IMR-90 (cell line): ENCODE results near the gene RAB3GAP2.

Experiments
- CEBPB ChIP-seq: IDR thresholded peaks from 2 replicates; pipeline ENCODE4 v1.6.1; 2012; ENCODE audit warnings: low read depth, low read length, improper control_type of control experiment
- CTCF ChIP-seq: conservative IDR thresholded peaks from 2 replicates; pipeline ENCODE4 v1.5.1; 2012; ENCODE audit warnings: mild to moderate bottlenecking, low read depth, low read length, improper control_type of control experiment
- MAFK ChIP-seq: IDR thresholded peaks from 2 replicates; pipeline ENCODE4 v1.6.1; 2012; ENCODE audit warnings: low read depth, low read length, improper control_type of control experiment
- NFE2L2 ChIP-seq: fragments of 150-350 bp; IDR thresholded peaks from 2 replicates; pipeline ENCODE4 v1.6.1; 2016; ENCODE audit warnings: low read depth, mild to moderate bottlenecking, low read length
- POLR2A ChIP-seq: IDR thresholded peaks from 2 replicates; pipeline ENCODE4 v1.6.1; 2012; ENCODE audit warnings: mild to moderate bottlenecking, low read depth, low read length
- RAD21 ChIP-seq: IDR thresholded peaks from 2 replicates; pipeline ENCODE4 v1.6.1; 2012; ENCODE audit warnings: low read length, improper control_type of control experiment
- TF ChIP-seq, protein P1 (sequence below): fragments of 150-350 bp; IDR thresholded peaks from 2 replicates; pipeline ENCODE4 v1.6.1; 2017; ENCODE audit warnings: mild to moderate bottlenecking, antibody characterized with exemption, low read length, low read depth

- TF ChIP-seq RAD21: no peak
- no peak for TF ChIP-seq POLR2A
- no peak for TF ChIP-seq NFE2L2
- no peak for TF ChIP-seq CTCF
- TF ChIP-seq, protein P1, sequence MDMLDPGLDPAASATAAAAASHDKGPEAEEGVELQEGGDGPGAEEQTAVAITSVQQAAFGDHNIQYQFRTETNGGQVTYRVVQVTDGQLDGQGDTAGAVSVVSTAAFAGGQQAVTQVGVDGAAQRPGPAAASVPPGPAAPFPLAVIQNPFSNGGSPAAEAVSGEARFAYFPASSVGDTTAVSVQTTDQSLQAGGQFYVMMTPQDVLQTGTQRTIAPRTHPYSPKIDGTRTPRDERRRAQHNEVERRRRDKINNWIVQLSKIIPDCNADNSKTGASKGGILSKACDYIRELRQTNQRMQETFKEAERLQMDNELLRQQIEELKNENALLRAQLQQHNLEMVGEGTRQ: no peak
- TF ChIP-seq MAFK: peak; percentile 74
- no peak for TF ChIP-seq CEBPB
Observed at GRCh38 chr1:220156620-220157146, 115.6 kb downstream of the RAB3GAP2 start.
